Psoas muscle (tissue), 8 donors: Measurements from ENCODE around the gene OSBPL8. TPM values are rescaled to one million over a fixed set of nuclear protein-coding genes. Genes with fewer than 3 reads are reported as not detected.

Source experiments
- ATAC-seq, 4 donors: fragments of 200-7000 bp; cut with Tn5 transposase; one replicate each; pipeline ENCODE4 v1.9.1; 2020; ENCODE audit warnings: moderate library complexity in 3 of 4, mild to moderate bottlenecking in 2 of 4
- DNase-seq, 2 donors: peaks; one replicate each; pipeline ENCODE4 v3.0.0-alpha.2; 2020
- H3K27ac ChIP-seq: fragments of 200-600 bp; one replicate; pipeline ENCODE4 v1.8.0; 2022
- H3K27me3 ChIP-seq, 3 donors: fragments of 200-600 bp in 1 of 3; one replicate each; pipeline versions ENCODE4 v1.6.1 to v1.8.0; 2013 to 2022; ENCODE audit warnings: low read length in 2 of 3, mild to moderate bottlenecking in 2 of 3, moderate library complexity in 1 of 3; ENCODE audit not compliant: insufficient read depth in 3 of 3
- H3K36me3 ChIP-seq, 2 donors: fragments of 200-600 bp in 1 of 2; one replicate each; pipeline versions ENCODE4 v1.6.1 to v1.8.0; 2013 to 2022; ENCODE audit warnings: low read depth in 1 of 2, mild to moderate bottlenecking in 1 of 2, moderate library complexity in 1 of 2; ENCODE audit not compliant: insufficient read depth in 1 of 2
- H3K4me1 ChIP-seq: fragments of 200-600 bp; one replicate; pipeline ENCODE4 v1.8.0; 2022
- H3K4me3 ChIP-seq: fragments of 200-600 bp; one replicate; pipeline ENCODE4 v1.8.0; 2022; ENCODE audit warnings: mild to moderate bottlenecking
- H3K9me3 ChIP-seq: fragments of 200-600 bp; one replicate; pipeline ENCODE4 v1.8.0; 2022
- WGBS, 3 donors: extraction: QIAGEN DNeasy Blood & Tissue Kit; methylation state at CpG; one replicate each; pipeline versions ENCODE4 v1.1.6 to v1.1.7; 2013; 5-methylcytosine and 5-hydroxymethylcytosine counted together
- intact Hi-C, 2 donors: fragments of 100-400 bp; cut with DNase I; formaldehyde crosslinking; loops; one replicate each; pipeline versions ENCODE4 v1.11.0 to v1.14.2; 2022
- polyA plus RNA-seq, 3 donors: library from polyadenylated mRNA; stranded (reverse); fragments of 200-250 nt; gene quantifications; one replicate each; pipeline ENCODE4 v1.2.3, GENCODE V29; 2013
- total RNA-seq, 4 donors: library from RNA; stranded (reverse); fragmentation: NEBNext Ultra II Directional in 2 of 4; extraction: Animal tissue kit (Norgen Biotek cat#: 25700) in 2 of 4; gene quantifications; one replicate each; pipeline versions ENCODE4 v1.2.1 to v1.2.4, GENCODE V29; 2021 to 2023
- TF ChIP-seq, protein P1 (sequence below): fragments of 200-600 bp; IDR thresholded peaks from one replicate; pipeline ENCODE4 v1.8.0; 2022; ENCODE audit warnings: antibody characterized with exemption
- donor health status: healthy with polysubstance abuse.
- donor health status: DM: no; HTN: no; CAD: no; lungs with moderate emphysema.
- donor health status: Bipolar disorder and iron deficiency.
- donor health status: healthy.
- donor health status: DM: yes; HTN: yes; CAD: no.
- donor health status: DM: no; HTN: no; CAD: no.
- donor health status: DM: no; HTN: no; CAD: no.
- donor health status: DM: yes; HTN: yes; CAD: no.

Gene OSBPL8
- total and polyA plus RNA-seq, 7 donors = 9.2 to 64.3 (median 39.5) TPM

DNA sequence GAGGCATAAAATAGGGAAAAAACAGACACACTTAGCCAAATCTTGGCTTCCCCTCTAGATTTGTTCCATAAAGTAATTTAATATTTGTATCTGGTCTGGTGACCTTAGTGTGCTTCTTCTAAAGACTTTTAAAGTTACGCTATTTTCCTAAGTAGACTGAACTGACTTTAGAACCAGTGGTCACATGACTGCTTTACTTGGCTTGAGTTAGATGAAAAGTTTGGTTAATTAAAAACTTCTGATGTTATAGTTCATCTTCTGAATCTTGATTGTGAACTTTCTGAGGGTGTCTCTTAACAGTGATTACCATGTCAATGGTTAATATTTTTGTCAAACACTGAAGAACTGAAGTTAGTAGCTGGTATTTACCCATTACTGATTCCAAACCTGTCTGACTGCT is 214.0 kb downstream of the OSBPL8 start:
- Histone ChIP-seq H3K27me3 (no peaks in the 10 kb centered on the region), H3K36me3 (peaks cover 0 to 6% of the 10 kb centered on the region in 2 donors), H3K27ac (no peak overlapping the region), H3K4me3 (no peak overlapping the region), H3K9me3 (no peaks in the 10 kb centered on the region), H3K4me1 (peaks cover 21% of the 10 kb centered on the region)
- no peak for ATAC-seq
- WGBS, 3 donors = 86 to 92% (median 87%) methylated on average over 1 of the region's 1 CpG
- TF ChIP-seq, protein P1, sequence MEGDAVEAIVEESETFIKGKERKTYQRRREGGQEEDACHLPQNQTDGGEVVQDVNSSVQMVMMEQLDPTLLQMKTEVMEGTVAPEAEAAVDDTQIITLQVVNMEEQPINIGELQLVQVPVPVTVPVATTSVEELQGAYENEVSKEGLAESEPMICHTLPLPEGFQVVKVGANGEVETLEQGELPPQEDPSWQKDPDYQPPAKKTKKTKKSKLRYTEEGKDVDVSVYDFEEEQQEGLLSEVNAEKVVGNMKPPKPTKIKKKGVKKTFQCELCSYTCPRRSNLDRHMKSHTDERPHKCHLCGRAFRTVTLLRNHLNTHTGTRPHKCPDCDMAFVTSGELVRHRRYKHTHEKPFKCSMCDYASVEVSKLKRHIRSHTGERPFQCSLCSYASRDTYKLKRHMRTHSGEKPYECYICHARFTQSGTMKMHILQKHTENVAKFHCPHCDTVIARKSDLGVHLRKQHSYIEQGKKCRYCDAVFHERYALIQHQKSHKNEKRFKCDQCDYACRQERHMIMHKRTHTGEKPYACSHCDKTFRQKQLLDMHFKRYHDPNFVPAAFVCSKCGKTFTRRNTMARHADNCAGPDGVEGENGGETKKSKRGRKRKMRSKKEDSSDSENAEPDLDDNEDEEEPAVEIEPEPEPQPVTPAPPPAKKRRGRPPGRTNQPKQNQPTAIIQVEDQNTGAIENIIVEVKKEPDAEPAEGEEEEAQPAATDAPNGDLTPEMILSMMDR = no peak
- intact Hi-C loops = loop anchor here (5.0 kb wide), 3 partner anchors 78 to 263 kb away; partner anchors contain the start of gene NAP1L1 (in 2 of the 2)
- no peak for DNase-seq

DNA sequence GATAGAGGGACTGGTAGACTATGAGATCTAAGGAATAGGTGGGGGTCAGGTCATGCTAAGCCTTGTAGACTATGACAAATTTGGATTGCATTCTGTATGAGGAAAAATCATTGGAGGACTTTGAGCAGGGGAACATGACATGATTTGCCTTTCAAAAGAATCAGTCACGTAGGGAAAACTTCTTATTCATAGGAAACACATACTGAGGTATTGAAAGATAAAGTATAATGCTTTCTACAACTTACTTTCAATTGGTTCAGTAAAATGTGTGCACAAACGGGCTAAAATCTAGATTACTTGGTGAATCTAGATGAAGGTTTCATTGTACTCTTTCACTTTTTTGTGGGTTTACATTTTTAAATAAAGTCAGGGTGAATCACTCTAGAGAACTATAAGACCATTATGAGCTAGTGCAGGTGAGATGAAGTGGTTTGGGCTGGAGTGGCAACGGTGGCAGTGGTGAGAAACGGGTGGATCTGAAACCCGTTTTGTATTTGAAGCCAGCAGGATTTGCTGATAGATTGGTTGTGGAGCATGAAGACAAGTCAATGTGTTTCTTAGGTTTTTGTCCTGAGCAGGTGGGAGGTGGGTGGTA is 218.0 kb downstream of the OSBPL8 start:
- ATAC-seq (peak in 3 of 4 donors; percentile 44 to 62 (median 53)), DNase-seq (no peak)
- no peaks in the 10 kb centered on the region for H3K27me3 ChIP-seq
- H3K9me3 ChIP-seq = no peaks in the 10 kb centered on the region
- H3K4me3 ChIP-seq = no peak overlapping the region
- peaks cover 9% of the 10 kb centered on the region for H3K4me1 ChIP-seq
- intact Hi-C loops = loop anchor here in 1 of 2 donors (5.0 kb wide), 1 partner anchor 74 kb away; no protein-coding TSS in a partner anchor
- WGBS, 3 donors = 85 to 89% (median 87%) methylated on average over 5 of the region's 5 CpGs
- TF ChIP-seq, protein P1 = no peak
- H3K27ac ChIP-seq = peak overlapping the region; percentile 50
- H3K36me3 ChIP-seq = peaks cover 0 to 4% of the 10 kb centered on the region in 2 donors

DNA sequence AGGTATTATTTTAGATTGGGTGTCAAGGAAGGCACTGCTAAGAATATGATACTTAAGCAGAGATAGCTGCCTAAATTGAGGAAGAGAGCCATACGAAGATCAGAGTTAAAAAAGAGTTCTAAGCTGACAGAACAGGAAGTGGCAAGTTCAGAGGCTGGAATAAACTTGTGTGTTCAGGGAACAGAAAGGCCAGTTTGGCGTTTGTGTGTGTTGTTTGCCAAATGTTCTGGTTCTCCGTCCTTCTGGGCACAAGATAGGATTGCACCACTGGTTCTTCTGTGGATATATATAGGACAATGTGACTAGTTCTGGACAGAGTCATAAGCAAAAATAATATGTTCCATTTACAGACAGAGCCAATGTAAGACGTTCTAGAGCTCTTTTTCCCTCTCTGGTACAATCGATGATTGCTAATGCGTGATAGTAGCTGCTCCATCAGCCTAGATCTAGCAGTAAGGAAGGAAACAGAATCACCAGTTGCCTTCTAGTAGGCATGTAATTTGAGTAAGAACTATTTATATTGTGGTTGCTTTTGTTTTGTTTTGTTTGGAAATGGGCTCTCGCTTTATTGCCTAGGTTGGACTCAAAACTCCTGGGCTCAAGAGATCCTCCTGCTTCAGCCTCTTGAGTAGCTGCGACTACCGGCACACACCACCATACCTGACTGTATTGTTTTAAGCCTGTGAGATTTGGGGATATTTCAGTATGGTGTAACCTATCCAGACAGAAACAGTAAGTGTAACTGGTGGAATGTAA is 218.7 kb downstream of the OSBPL8 start:
- Histone ChIP-seq H3K36me3 (no peaks in the 10 kb centered on the region), H3K27ac (peak overlapping the region; percentile 50), H3K27me3 (no peaks in the 10 kb centered on the region), H3K9me3 (no peaks in the 10 kb centered on the region), H3K4me3 (peak overlapping the region; percentile 11), H3K4me1 (peaks cover 5% of the 10 kb centered on the region)
- 56 to 68% (median 58%) methylated on average over 9 of the region's 9 CpGs for WGBS, 3 donors
- ATAC-seq = peak; percentile 66 to 94 (median 92)
- TF ChIP-seq, protein P1 = no peak
- DNase-seq = no peak
- intact Hi-C loops = loop anchor here in 1 of 2 donors (5.0 kb wide), 1 partner anchor 74 kb away; no protein-coding TSS in a partner anchor

DNA sequence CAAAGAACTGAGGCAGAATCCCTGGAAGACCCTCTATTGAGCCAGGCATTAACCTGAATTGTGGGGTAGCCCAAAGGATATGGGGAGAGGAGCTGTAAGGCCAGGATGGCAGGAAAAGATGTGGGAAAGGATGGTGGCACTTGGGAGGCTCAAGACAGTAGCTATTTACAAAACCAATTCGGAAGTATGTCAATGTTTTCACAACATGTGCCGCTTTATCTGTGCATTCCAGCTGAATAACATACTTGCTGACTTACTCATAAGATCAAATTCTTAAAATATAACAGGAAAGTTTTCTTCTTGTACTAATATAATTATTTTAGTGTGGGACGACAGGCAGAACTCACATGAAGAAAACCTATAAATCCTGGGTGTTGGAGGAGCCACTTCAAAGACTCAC is 222.0 kb downstream of the OSBPL8 start:
- no peak overlapping the region for H3K27ac ChIP-seq
- no peaks in the 10 kb centered on the region for H3K4me1 ChIP-seq
- TF ChIP-seq, protein P1 = no peak
- intact Hi-C loops = no loop called here
- peaks cover 0 to 7% (median 0%) of the 10 kb centered on the region in 3 donors for H3K27me3 ChIP-seq
- 87 to 95% (median 90%) methylated on average over 3 of the region's 3 CpGs for WGBS, 3 donors
- no peak overlapping the region for H3K4me3 ChIP-seq
- no peaks in the 10 kb centered on the region for H3K36me3 ChIP-seq
- ATAC-seq (no peak), DNase-seq (no peak)
- no peaks in the 10 kb centered on the region for H3K9me3 ChIP-seq
